ENCODE data around the gene TSPAN3. TPM values are rescaled to one million over a fixed set of nuclear protein-coding genes. Genes with fewer than 3 reads are reported as not detected.

Gene TSPAN3
- total RNA-seq, 1 donor from 2014 or later, result 288 TPM

- no peak for DNase-seq (ENCODE audit: extremely low spot score, unreplicated experiment)
- TF ChIP-seq CTCF (conservative IDR thresholded peaks at IDR 0.05), result no peak
- Mint-ChIP-seq H3K27ac (no peak overlapping the region), H3K9me3 (no peaks in the 10 kb centered on the region), H3K36me3 (peaks cover 21% of the 10 kb centered on the region), H3K4me3 (peak overlapping the region; percentile 97), H3K27me3 (no peaks in the 10 kb centered on the region), H3K4me1 (ENCODE audit: unreplicated experiment) (peaks cover 55% of the 10 kb centered on the region)
These were observed 2.3 kb downstream of the TSPAN3 start for GRCh38 chr15:77068633-77069032.

GRCh38 chr15:77067691-77068367, 3.1 kb downstream of the TSPAN3 start:
- peak overlapping the region; percentile 74 for H3K4me3 Mint-ChIP-seq
- H3K36me3 Mint-ChIP-seq, result peaks cover 21% of the 10 kb centered on the region

GRCh38 chr15:77066971-77067690, 3.8 kb downstream of the TSPAN3 start:
- Mint-ChIP-seq H3K27me3 (no peaks in the 10 kb centered on the region), H3K4me3 (peak overlapping the region; percentile 74), H3K4me1 (ENCODE audit: unreplicated experiment) (peaks cover 60% of the 10 kb centered on the region), H3K36me3 (peaks cover 21% of the 10 kb centered on the region), H3K27ac (peak overlapping the region; percentile 83), H3K9me3 (no peaks in the 10 kb centered on the region)
- no peak for TF ChIP-seq CTCF (conservative IDR thresholded peaks at IDR 0.05)
- no peak for DNase-seq (ENCODE audit: extremely low spot score, unreplicated experiment)

More at GRCh38 chr15:77067691-77068367, 3.1 kb downstream of the TSPAN3 start:
- DNase-seq (ENCODE audit: extremely low spot score, unreplicated experiment), result no peak
- no peak for TF ChIP-seq CTCF (conservative IDR thresholded peaks at IDR 0.05)
- Mint-ChIP-seq H3K9me3 (no peaks in the 10 kb centered on the region), H3K27me3 (no peaks in the 10 kb centered on the region), H3K4me1 (ENCODE audit: unreplicated experiment) (peaks cover 57% of the 10 kb centered on the region), H3K27ac (peak overlapping the region; percentile 83)

GRCh38 chr15:77064539-77065308, 6.2 kb downstream of the TSPAN3 start:
- no peak for DNase-seq (ENCODE audit: extremely low spot score, unreplicated experiment)
- Mint-ChIP-seq H3K4me1 (ENCODE audit: unreplicated experiment) (peaks cover 65% of the 10 kb centered on the region), H3K27me3 (no peaks in the 10 kb centered on the region), H3K4me3 (peak overlapping the region; percentile 30), H3K27ac (peak overlapping the region; percentile 83), H3K36me3 (peaks cover 20% of the 10 kb centered on the region), H3K9me3 (no peaks in the 10 kb centered on the region)
- TF ChIP-seq CTCF (conservative IDR thresholded peaks at IDR 0.05), result no peak

GRCh38 chr15:77064063-77064462, 6.8 kb downstream of the TSPAN3 start:
- peaks cover 16% of the 10 kb centered on the region for H3K36me3 Mint-ChIP-seq
- H3K4me3 Mint-ChIP-seq, result peak overlapping the region; percentile 30
- H3K27ac Mint-ChIP-seq, result peak overlapping the region; percentile 83
- H3K9me3 Mint-ChIP-seq, result no peaks in the 10 kb centered on the region
- H3K27me3 Mint-ChIP-seq, result no peaks in the 10 kb centered on the region
- peaks cover 66% of the 10 kb centered on the region for H3K4me1 Mint-ChIP-seq (ENCODE audit: unreplicated experiment)
- no peak for TF ChIP-seq CTCF (conservative IDR thresholded peaks at IDR 0.05)
- no peak for DNase-seq (ENCODE audit: extremely low spot score, unreplicated experiment)
